ENCODE data around the gene DLGAP4.

The DLGAP4 gene

GRCh38 chr20:36320898-36321695 lies 15.0 kb downstream of the DLGAP4 start:
- DNase-seq: peak in 1 of 58 donors; percentile 10

- no peak for DNase-seq
Observed at GRCh38 chr20:36322131-36322530, 16.0 kb downstream of the DLGAP4 start.

GRCh38 chr20:36330091-36330490 lies 24.0 kb downstream of the DLGAP4 start:
- no peak for DNase-seq

GRCh38 chr20:36331209-36331608 lies 25.1 kb downstream of the DLGAP4 start:
- no peak for DNase-seq

GRCh38 chr20:36333841-36334240 lies 27.7 kb downstream of the DLGAP4 start:
- DNase-seq: no peak

- DNase-seq: no peak
Observed at GRCh38 chr20:36334281-36335205, 28.4 kb downstream of the DLGAP4 start.

- DNase-seq: no peak
Observed at GRCh38 chr20:36335206-36335870, 29.2 kb downstream of the DLGAP4 start.

GRCh38 chr20:36336204-36336603 lies 30.1 kb downstream of the DLGAP4 start:
- DNase-seq: no peak

- peak in 2 of 58 donors; percentile 15 to 22 for DNase-seq
Observed at GRCh38 chr20:36336954-36337704, 31.0 kb downstream of the DLGAP4 start.

GRCh38 chr20:36337886-36338285 lies 31.7 kb downstream of the DLGAP4 start:
- DNase-seq: no peak

- no peak for DNase-seq
Observed at GRCh38 chr20:36339646-36340592, 33.8 kb downstream of the DLGAP4 start.

- peak in 1 of 58 donors; percentile 29 for DNase-seq
Observed at GRCh38 chr20:36340593-36340990, 34.5 kb downstream of the DLGAP4 start.

- no peak for DNase-seq
Observed at GRCh38 chr20:36341331-36342020, 35.3 kb downstream of the DLGAP4 start.

- DNase-seq: no peak
Observed at GRCh38 chr20:36342331-36343120, 36.4 kb downstream of the DLGAP4 start.

GRCh38 chr20:36343641-36344040 lies 37.5 kb downstream of the DLGAP4 start:
- DNase-seq: no peak

- no peak for DNase-seq
Observed at GRCh38 chr20:36344517-36345132, 38.5 kb downstream of the DLGAP4 start.

- DNase-seq: peak in 5 of 58 donors; percentile 8 to 28 (median 23)
Observed at GRCh38 chr20:36346256-36346655, 40.1 kb downstream of the DLGAP4 start.

All from anterior cingulate cortex (tissue), 58 donors.